Measurements from ENCODE around the gene STX16. TPM values are rescaled to one million over a fixed set of nuclear protein-coding genes. Genes with fewer than 3 reads are reported as not detected.
A peak's percentile ranks its signal among the peaks of the same experiment; 100 is the strongest.

The STX16 gene
- total RNA-seq, 1 donor from 2014 or later, result 84.4 TPM

- peak; percentile 34 for DNase-seq (ENCODE audit: low spot score)
Measured at GRCh38 chr20:58697201-58697866, 46.3 kb downstream of the STX16 start.

GRCh38 chr20:58697867-58698703 lies 47.0 kb downstream of the STX16 start:
- DNase-seq (ENCODE audit: low spot score), result peak; percentile 37

- peak; percentile 42 for DNase-seq (ENCODE audit: low spot score)
Measured at GRCh38 chr20:58698741-58699622, 47.9 kb downstream of the STX16 start.

GRCh38 chr20:58699623-58700107 lies 48.6 kb downstream of the STX16 start:
- no peak for DNase-seq (ENCODE audit: low spot score)

GRCh38 chr20:58700121-58700821 lies 49.2 kb downstream of the STX16 start:
- peak; percentile 39 for DNase-seq (ENCODE audit: low spot score)

GRCh38 chr20:58700823-58701222 lies 49.7 kb downstream of the STX16 start:
- DNase-seq (ENCODE audit: low spot score), result no peak

- peak; percentile 40 for DNase-seq (ENCODE audit: low spot score)
Measured at GRCh38 chr20:58701431-58702160, 50.5 kb downstream of the STX16 start.

GRCh38 chr20:58702161-58702510 lies 51.1 kb downstream of the STX16 start:
- no peak for DNase-seq (ENCODE audit: low spot score)

- peak; percentile 25 for DNase-seq (ENCODE audit: low spot score)
Measured at GRCh38 chr20:58702859-58703648, 52.0 kb downstream of the STX16 start.

- no peak for DNase-seq (ENCODE audit: low spot score)
Measured at GRCh38 chr20:58703765-58704371, 52.8 kb downstream of the STX16 start.

GRCh38 chr20:58705208-58705926 lies 54.3 kb downstream of the STX16 start:
- peak; percentile 35 for DNase-seq (ENCODE audit: low spot score)

GRCh38 chr20:58706150-58706892 lies 55.2 kb downstream of the STX16 start:
- peak; percentile 17 for DNase-seq (ENCODE audit: low spot score)

- DNase-seq (ENCODE audit: low spot score), result peak; percentile 34
Measured at GRCh38 chr20:58706975-58707681, 56.0 kb downstream of the STX16 start.

- peak; percentile 27 for DNase-seq (ENCODE audit: low spot score)
Measured at GRCh38 chr20:58707770-58708169, 56.7 kb downstream of the STX16 start.

GRCh38 chr20:58708246-58708931 lies 57.3 kb downstream of the STX16 start:
- peak; percentile 39 for DNase-seq (ENCODE audit: low spot score)

- peak; percentile 24 for DNase-seq (ENCODE audit: low spot score)
Measured at GRCh38 chr20:58709013-58709702, 58.1 kb downstream of the STX16 start.
